HT-29 (cell line): Measurements from ENCODE around the gene PHF24. TPM values are rescaled to one million over a fixed set of nuclear protein-coding genes. Genes with fewer than 3 reads are reported as not detected.

Experiments
- DNase-seq: peaks from one replicate; pipeline ENCODE4 v3.0.0-alpha.2; 2015; ENCODE audit warnings: low spot score
- total RNA-seq: library from RNA; depleted of rRNA; stranded (reverse); fragments of >200 nt; shearing (Covaris generic); gene quantifications from 2 replicates; pipeline ENCODE4 v1.2.3, GENCODE V29; 2014

PHF24 gene
- total RNA-seq, 1 experiment from 2014 or later, result not detected

- DNase-seq, result no peak
These were observed 25.1 kb downstream of the PHF24 start for GRCh38 chr9:34983209-34983608.

GRCh38 chr9:34984049-34984448 is 26.0 kb downstream of the PHF24 start:
- no peak for DNase-seq

GRCh38 chr9:34985311-34985899 is 27.3 kb downstream of the PHF24 start:
- DNase-seq, result peak; percentile 74

- no peak for DNase-seq
These were observed 28.5 kb downstream of the PHF24 start for GRCh38 chr9:34986540-34987047.

GRCh38 chr9:34987160-34987901 is 29.2 kb downstream of the PHF24 start:
- no peak for DNase-seq

- DNase-seq, result no peak
These were observed 30.3 kb downstream of the PHF24 start for GRCh38 chr9:34988218-34989002.

- peak; percentile 97 for DNase-seq
These were observed 31.2 kb downstream of the PHF24 start, which contains the start of gene DNAJB5 for GRCh38 chr9:34989003-34989945. DNAJB5 (plus strand) TSS chr9:34989745; CDS start chr9:34990631, 886 bp downstream.

GRCh38 chr9:34989946-34990635 is 32.0 kb downstream of the PHF24 start:
- DNase-seq, result no peak

GRCh38 chr9:34990908-34991606 is 33.0 kb downstream of the PHF24 start:
- no peak for DNase-seq

GRCh38 chr9:34991607-34992375 is 33.7 kb downstream of the PHF24 start:
- DNase-seq, result no peak

GRCh38 chr9:34992376-34992951 is 34.4 kb downstream of the PHF24 start:
- no peak for DNase-seq

GRCh38 chr9:34993502-34994259 is 35.6 kb downstream of the PHF24 start:
- no peak for DNase-seq

- DNase-seq, result peak; percentile 68
These were observed 36.3 kb downstream of the PHF24 start for GRCh38 chr9:34994260-34994899.

GRCh38 chr9:34994900-34995669 is 37.0 kb downstream of the PHF24 start:
- no peak for DNase-seq

- DNase-seq, result no peak
These were observed 37.6 kb downstream of the PHF24 start for GRCh38 chr9:34995670-34996060.

GRCh38 chr9:34996181-34996904 is 38.3 kb downstream of the PHF24 start:
- no peak for DNase-seq
